ENCODE measurements around the gene ITIH5.

DNA sequence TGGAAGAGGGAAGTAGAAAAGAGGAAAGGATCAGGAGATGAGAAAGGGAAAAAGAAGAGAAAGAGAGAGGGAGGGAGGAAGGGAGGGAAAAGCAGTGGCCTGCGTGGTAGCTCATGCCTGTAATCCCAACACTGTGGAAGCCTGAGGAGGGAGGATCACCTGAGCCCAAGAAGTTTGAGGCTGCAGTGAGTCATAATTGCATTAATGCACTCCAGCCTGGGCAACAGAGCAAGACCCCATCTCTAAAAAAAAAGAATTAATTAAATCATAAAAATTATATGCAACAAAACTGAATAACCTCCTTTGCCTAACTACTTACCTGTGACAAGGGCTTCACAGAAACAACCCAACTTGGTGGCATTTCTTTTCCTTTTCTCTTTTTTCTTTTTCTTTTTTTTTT is 148.1 kb downstream of the ITIH5 start:
- TF ChIP-seq, protein P1, sequence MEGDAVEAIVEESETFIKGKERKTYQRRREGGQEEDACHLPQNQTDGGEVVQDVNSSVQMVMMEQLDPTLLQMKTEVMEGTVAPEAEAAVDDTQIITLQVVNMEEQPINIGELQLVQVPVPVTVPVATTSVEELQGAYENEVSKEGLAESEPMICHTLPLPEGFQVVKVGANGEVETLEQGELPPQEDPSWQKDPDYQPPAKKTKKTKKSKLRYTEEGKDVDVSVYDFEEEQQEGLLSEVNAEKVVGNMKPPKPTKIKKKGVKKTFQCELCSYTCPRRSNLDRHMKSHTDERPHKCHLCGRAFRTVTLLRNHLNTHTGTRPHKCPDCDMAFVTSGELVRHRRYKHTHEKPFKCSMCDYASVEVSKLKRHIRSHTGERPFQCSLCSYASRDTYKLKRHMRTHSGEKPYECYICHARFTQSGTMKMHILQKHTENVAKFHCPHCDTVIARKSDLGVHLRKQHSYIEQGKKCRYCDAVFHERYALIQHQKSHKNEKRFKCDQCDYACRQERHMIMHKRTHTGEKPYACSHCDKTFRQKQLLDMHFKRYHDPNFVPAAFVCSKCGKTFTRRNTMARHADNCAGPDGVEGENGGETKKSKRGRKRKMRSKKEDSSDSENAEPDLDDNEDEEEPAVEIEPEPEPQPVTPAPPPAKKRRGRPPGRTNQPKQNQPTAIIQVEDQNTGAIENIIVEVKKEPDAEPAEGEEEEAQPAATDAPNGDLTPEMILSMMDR (IDR thresholded peaks at IDR 0.05; ENCODE audit: low read depth, low read length), result no peak
- TF ChIP-seq, protein P2, sequence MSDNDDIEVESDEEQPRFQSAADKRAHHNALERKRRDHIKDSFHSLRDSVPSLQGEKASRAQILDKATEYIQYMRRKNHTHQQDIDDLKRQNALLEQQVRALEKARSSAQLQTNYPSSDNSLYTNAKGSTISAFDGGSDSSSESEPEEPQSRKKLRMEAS (IDR thresholded peaks at IDR 0.05; ENCODE audit: low read depth, low read length), result no peak

Measured in NB4 (cell line).